K562 (cell line): ENCODE measurements around the gene HDHD5. TPM values are rescaled to one million over a fixed set of nuclear protein-coding genes. Genes with fewer than 3 reads are reported as not detected.

ENCODE experiments used
- ATAC-seq: fragments of 200-7000 bp; cut with Tn5 transposase; 3 replicates; pipeline ENCODE4 v1.9.1; 2020; ENCODE audit warnings: moderate library complexity
- BruUV-seq: library from RNA; stranded (reverse); fragments of 400-500 nt; replicated peaks from 2 replicates; lab custom pipeline; 2021; lab: Mats Ljungman, UMichigan
- CTCF ChIA-PET: fragments of 300-600 bp; formaldehyde crosslinking; extraction: SDS; loops from one replicate; lab custom pipeline; 2021; ENCODE audit warnings: low intra/inter-chr PET ratio; lab: Yijun Ruan, JAX
- POLR2A ChIA-PET: fragments of 300-600, 350-650 bp; sonication (Branson Sonifier 250); formaldehyde crosslinking; extraction: SDS; loops from one replicate; lab custom pipeline; 2021; ENCODE audit warnings: antibody characterized with exemption, inconsistent platforms; lab: Yijun Ruan, JAX
- DNase-seq, 4 experiments: peaks; one replicate each; pipeline versions ENCODE4 v3.0.0 to v3.0.0-alpha.2; 2011 to 2018; ENCODE audit warnings: low spot score in 3 of 4, mixed read lengths in 3 of 4; ENCODE audit errors: extremely low read depth in 1 of 4
- FAIRE-seq: peaks from 2 replicates; lab custom pipeline; 2011; peaks lifted over from hg19 to GRCh38; lab: Jason Lieb, UNC
- H2AFZ ChIP-seq: 2 replicates; pipeline ENCODE4 v1.6.0; 2011; ENCODE audit warnings: low read depth, low read length, control low read depth, inconsistent platforms
- H3K27ac ChIP-seq: fragments of 200-600 bp; 3 replicates; pipeline ENCODE4 v1.8.0; 2011; ENCODE audit warnings: low read depth, mild to moderate bottlenecking, control low read depth, inconsistent platforms, low read length, moderate library complexity, mixed read lengths; ENCODE audit errors: extremely low read depth
- H3K27me3 ChIP-seq, 2 experiments: fragments of 300-600 bp in 1 of 2; 2 replicates in 1 of 2; 3 replicates in 1 of 2; pipeline versions ENCODE4 v1.6.0 to v1.8.0; 2011; ENCODE audit warnings: inconsistent platforms in 2 of 2, low read length in 2 of 2, mild to moderate bottlenecking in 1 of 2, mixed read lengths in 1 of 2, moderate library complexity in 1 of 2; ENCODE audit not compliant: control insufficient read depth in 2 of 2, insufficient read depth in 2 of 2
- H3K36me3 ChIP-seq: fragments of 300-600 bp; 3 replicates; pipeline ENCODE4 v1.8.0; 2011; ENCODE audit warnings: mild to moderate bottlenecking, low read length, inconsistent platforms; ENCODE audit not compliant: control insufficient read depth, insufficient read depth
- H3K4me1 ChIP-seq, 2 experiments: fragments of 200-600 bp in 1 of 2; replicated peaks in 1 of 2; 2 replicates in 1 of 2; 3 replicates in 1 of 2; pipeline versions ENCODE4 v1.5.1 to v1.8.0; 2011; ENCODE audit warnings: inconsistent platforms in 2 of 2, low read length in 2 of 2, mild to moderate bottlenecking in 1 of 2, mixed read lengths in 1 of 2, moderate library complexity in 1 of 2; ENCODE audit not compliant: control insufficient read depth in 2 of 2, insufficient read depth in 2 of 2
- H3K4me2 ChIP-seq: 2 replicates; pipeline ENCODE4 v1.6.1; 2011; ENCODE audit warnings: low read length, control low read depth, inconsistent platforms, mixed read lengths; ENCODE audit not compliant: insufficient read depth
- H3K4me3 ChIP-seq: fragments of 200-600 bp; sonication (generic), shearing (Covaris generic); 2 replicates; pipeline ENCODE4 v1.5.1; 2016; ENCODE audit warnings: control low read depth, inconsistent platforms
- H3K79me2 ChIP-seq: fragments of 200-600 bp; 3 replicates; pipeline ENCODE4 v1.8.0; 2011; ENCODE audit warnings: low read length, inconsistent platforms; ENCODE audit not compliant: control insufficient read depth, insufficient read depth
- H3K9ac ChIP-seq, 2 experiments: 2 replicates each; pipeline versions ENCODE4 v1.6.0 to v1.6.1; 2011; ENCODE audit warnings: low read depth in 2 of 2, low read length in 2 of 2, control low read depth in 1 of 2, inconsistent platforms in 1 of 2, mild to moderate bottlenecking in 1 of 2, mixed read lengths in 1 of 2; ENCODE audit not compliant: insufficient read depth in 1 of 2
- H3K9me1 ChIP-seq: one replicate; pipeline ENCODE4 v1.6.0; 2011; ENCODE audit warnings: inconsistent platforms, mild to moderate bottlenecking, low read length, moderate library complexity; ENCODE audit not compliant: control insufficient read depth, insufficient read depth
- H3K9me3 ChIP-seq: replicated peaks from 2 replicates; pipeline ENCODE4 v1.5.1; 2011; ENCODE audit warnings: low read depth, low read length, inconsistent platforms; ENCODE audit not compliant: control insufficient read depth, insufficient read depth
- H4K20me1 ChIP-seq: replicated peaks from 2 replicates; pipeline ENCODE4 v1.6.1; 2011; ENCODE audit warnings: low read length, inconsistent platforms, mixed read lengths; ENCODE audit not compliant: control insufficient read depth, insufficient read depth
- ATF1 ChIP-seq, 2 experiments: fragments of 450-650 bp in 1 of 2; IDR thresholded peaks; 2 replicates each; pipeline ENCODE4 v1.6.1; 2016; ENCODE audit warnings: missing compliant biosample characterization in 1 of 2, missing genetic modification characterization in 1 of 2
- ATF4 ChIP-seq: fragments of 450-650 bp; formaldehyde crosslinking; IDR thresholded peaks from 2 replicates; pipeline ENCODE4 v1.4.0; 2022; ENCODE audit warnings: mild to moderate bottlenecking, moderate library complexity
- GABPB2 ChIP-seq: fragments of 250-450 bp; sonication (Bioruptor Pico); conservative IDR thresholded peaks from 2 replicates; pipeline ENCODE4 v1.5.1; 2021; ENCODE audit warnings: mild to moderate bottlenecking
- HDAC3 ChIP-seq: fragments of 450-650 bp; IDR thresholded peaks from 2 replicates; pipeline ENCODE4 v1.6.1; 2018; ENCODE audit warnings: borderline replicate concordance, mild to moderate bottlenecking, moderate library complexity; ENCODE audit not compliant: partially characterized antibody
- IRF1 ChIP-seq: sonication (generic); formaldehyde crosslinking; IDR thresholded peaks from 2 replicates; pipeline ENCODE4 v1.8.0; 2022; ENCODE audit warnings: missing genetic modification reagents, mild to moderate bottlenecking, borderline replicate concordance
- RBM17 ChIP-seq: fragments of 200-400 bp; formaldehyde crosslinking; IDR thresholded peaks from 2 replicates; pipeline ENCODE4 v1.6.1; 2017; ENCODE audit warnings: low read depth, mild to moderate bottlenecking, low read length, borderline replicate concordance
- TRIM28 ChIP-seq: fragments of 450-650 bp; IDR thresholded peaks from 2 replicates; pipeline ENCODE4 v1.6.1; 2017
- U2AF1 ChIP-seq: fragments of 200-400 bp; formaldehyde crosslinking; optimal IDR thresholded peaks from 2 replicates; pipeline ENCODE3; 2017; ENCODE audit warnings: mild to moderate bottlenecking, low read depth, low read length, moderate library complexity
- VEZF1 ChIP-seq: fragments of 200-800 bp; sonication (Bioruptor generic); IDR thresholded peaks from 2 replicates; pipeline ENCODE4 v1.6.1; 2017; ENCODE audit warnings: missing genetic modification characterization, missing compliant biosample characterization
- XRCC5 ChIP-seq: fragments of 200-400 bp; formaldehyde crosslinking; IDR thresholded peaks from 2 replicates; pipeline ENCODE4 v1.6.1; 2017; ENCODE audit warnings: low read depth, mild to moderate bottlenecking, low read length
- ZNF431 ChIP-seq: sonication (generic); formaldehyde crosslinking; IDR thresholded peaks from 2 replicates; pipeline ENCODE4 v1.8.0; 2022; ENCODE audit warnings: mild to moderate bottlenecking, missing genetic modification reagents
- ZNF511 ChIP-seq: sonication (generic); formaldehyde crosslinking; IDR thresholded peaks from 2 replicates; pipeline ENCODE4 v1.8.0; 2022; ENCODE audit warnings: mild to moderate bottlenecking, missing genetic modification reagents
- ZNF75A ChIP-seq: fragments of 450-650 bp; formaldehyde crosslinking; IDR thresholded peaks from 2 replicates; pipeline ENCODE4 v1.4.0; 2020; ENCODE audit warnings: mild to moderate bottlenecking
- ZNF785 ChIP-seq: fragments of 250-450 bp; sonication (Bioruptor Pico); IDR thresholded peaks from 2 replicates; pipeline ENCODE4 v1.4.0; 2020; ENCODE audit warnings: mild to moderate bottlenecking
- ZNF830 ChIP-seq: fragments of 250-450 bp; sonication (Bioruptor Pico); IDR thresholded peaks from 2 replicates; pipeline ENCODE4 v1.5.0; 2021; ENCODE audit warnings: mild to moderate bottlenecking
- WGBS: fragments of 100-300 bp; shearing (Covaris generic); methylation state at CpG from one replicate; pipeline ENCODE4 v1.1.6; 2016; ENCODE audit warnings: low coverage, mixed read lengths; ENCODE audit not compliant: insufficient coverage; ENCODE audit errors: missing lambda C conversion rate; 5-methylcytosine and 5-hydroxymethylcytosine counted together
- in situ Hi-C: fragments of 300-500 bp; cut with MboI; formaldehyde crosslinking; loops from 4 replicates; pipeline ENCODE4 v1.15.0; 2018; ENCODE audit warnings: inconsistent platforms, mixed read lengths
- intact Hi-C: fragments of 100-400 bp; cut with micrococcal nuclease; formaldehyde crosslinking; loops from 2 replicates; pipeline ENCODE4 v1.14.2; 2022
- polyA plus RNA-seq, 8 experiments: library from polyadenylated mRNA; depleted of rRNA in 4 of 8; stranded (reverse) in 5 of 8; unstranded in 3 of 8; fragments of >200 nt; fragmentation: Nextera tagmentation in 2 of 8; fragmentation: Illumina TruSeq in 1 of 8; extraction: Ambion mirVana in 2 of 8; extraction: Trizol in 1 of 8; gene quantifications; 2 replicates each; pipeline versions ENCODE4 v1.2.1 to v1.2.3, GENCODE V29; 2011 to 2014; ENCODE audit warnings: inconsistent platforms in 1 of 8, missing spikeins in 1 of 8
- total RNA-seq, 7 experiments: library from RNA; depleted of rRNA in 6 of 7; stranded (reverse); fragments of >200 nt in 6 of 7; fragmentation: Illumina TruSeq in 2 of 7; extraction: Trizol in 2 of 7; gene quantifications; 2 replicates each; pipeline versions ENCODE4 v1.2.1 to v1.2.3, GENCODE V29; 2011 to 2021; ENCODE audit warnings: low replicate concordance in 1 of 7
- TF ChIP-seq, protein P1 (sequence below): fragments of 450-650 bp; IDR thresholded peaks from 2 replicates; pipeline ENCODE4 v1.7.0; 2016; ENCODE audit warnings: borderline replicate concordance

Gene HDHD5
- total and polyA plus RNA-seq, 9 of the 15 experiments (the other 6 are each of a cell fraction or from before 2014, with no cell fraction given): 1.6 to 36.6 (median 24.2) TPM

- FAIRE-seq (no peak), ATAC-seq (no peak), DNase-seq (no peak)
- CTCF ChIA-PET: no interaction called here
- Histone ChIP-seq H3K4me3 (no peak overlapping the region), H3K9me3 (no peaks in the 10 kb centered on the region), H2AFZ (no peak overlapping the region), H3K27ac (no peak overlapping the region), H3K27me3 (peaks cover 13 to 26% of the 10 kb centered on the region in 2 experiments), H4K20me1 (peaks cover 14% of the 10 kb centered on the region), H3K9ac (no peak overlapping the region), H3K79me2 (no peaks in the 10 kb centered on the region), H3K9me1 (no peaks in the 10 kb centered on the region), H3K4me1 (peaks cover 0 to 4% of the 10 kb centered on the region in 2 experiments; a peak in 1 of 5 replicates), H3K36me3 (peaks cover 12% of the 10 kb centered on the region; the same call in 1 of the 3 replicates), H3K4me2 (no peak overlapping the region)
- POLR2A ChIA-PET: interaction anchor here (3.5 kb wide), 1 partner anchor 13 kb away, joined by 18 read pairs; no protein-coding TSS in a partner anchor
- in situ Hi-C loops (no loop called here), intact Hi-C loops (no loop called here)
- BruUV-seq: no TSS peak
- 39% methylated on average over 12 of the region's 13 CpGs for WGBS
- TF ChIP-seq HDAC3 (no peak), ZNF785 (no peak), ZNF431 (no peak), XRCC5 (no peak), RBM17 (no peak), ATF1 (CRISPR knock-in tag; IDR thresholded peaks at IDR 0.05) (no peak), ATF1 (tag; IDR thresholded peaks at IDR 0.05) (no peak), ZNF75A (CRISPR knock-in tag) (no peak), IRF1 (CRISPR knock-in tag) (no peak), TRIM28 (no peak), ZNF511 (no peak), ZNF830 (no peak), VEZF1 (CRISPR knock-in tag) (no peak), ATF4 (no peak), U2AF1 (no peak), GABPB2 (CRISPR knock-in tag) (no peak)
- TF ChIP-seq, protein P1, sequence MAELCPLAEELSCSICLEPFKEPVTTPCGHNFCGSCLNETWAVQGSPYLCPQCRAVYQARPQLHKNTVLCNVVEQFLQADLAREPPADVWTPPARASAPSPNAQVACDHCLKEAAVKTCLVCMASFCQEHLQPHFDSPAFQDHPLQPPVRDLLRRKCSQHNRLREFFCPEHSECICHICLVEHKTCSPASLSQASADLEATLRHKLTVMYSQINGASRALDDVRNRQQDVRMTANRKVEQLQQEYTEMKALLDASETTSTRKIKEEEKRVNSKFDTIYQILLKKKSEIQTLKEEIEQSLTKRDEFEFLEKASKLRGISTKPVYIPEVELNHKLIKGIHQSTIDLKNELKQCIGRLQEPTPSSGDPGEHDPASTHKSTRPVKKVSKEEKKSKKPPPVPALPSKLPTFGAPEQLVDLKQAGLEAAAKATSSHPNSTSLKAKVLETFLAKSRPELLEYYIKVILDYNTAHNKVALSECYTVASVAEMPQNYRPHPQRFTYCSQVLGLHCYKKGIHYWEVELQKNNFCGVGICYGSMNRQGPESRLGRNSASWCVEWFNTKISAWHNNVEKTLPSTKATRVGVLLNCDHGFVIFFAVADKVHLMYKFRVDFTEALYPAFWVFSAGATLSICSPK: no peak
Measured at GRCh38 chr22:17110791-17111550, 48.1 kb downstream of the HDHD5 start.
